GM19025 (cell line): ENCODE data around the gene ZNF469.

Source experiments
- ATAC-seq: cut with Tn5 transposase; IDR thresholded peaks from one replicate; pipeline ENCODE4 v1.9.1; 2021; ENCODE audit warnings: mild to moderate bottlenecking, low read depth, moderate library complexity; ENCODE audit not compliant: unreplicated experiment

ZNF469 gene

DNA sequence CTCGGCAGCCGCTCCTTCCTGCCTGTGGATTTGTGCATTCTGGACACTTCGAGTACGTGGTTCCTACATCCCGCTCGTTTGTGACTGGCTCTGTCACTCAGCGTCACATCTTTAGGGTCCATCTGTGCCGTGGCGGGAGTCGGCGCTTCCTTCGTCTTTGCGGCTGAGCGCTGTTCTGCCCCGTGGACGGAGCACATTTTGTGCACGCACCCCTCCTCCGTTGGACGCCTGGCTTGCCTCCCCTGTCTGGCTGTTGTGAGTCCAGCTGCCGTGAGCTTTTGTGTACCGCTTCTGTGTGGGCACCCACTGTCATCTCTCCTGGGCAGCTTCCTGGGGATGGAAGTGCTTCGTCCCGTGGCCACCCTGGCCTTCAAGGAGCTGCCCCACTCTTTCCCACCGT lies 6.4 kb downstream of the ZNF469 start:
- no peak for ATAC-seq

- ATAC-seq: no peak
Measured at GRCh38 chr16:88389621-88390160, 6.9 kb downstream of the ZNF469 start.

GRCh38 chr16:88390265-88390664 lies 7.5 kb downstream of the ZNF469 start:
- ATAC-seq: no peak

- ATAC-seq: no peak
Measured at GRCh38 chr16:88390735-88391134, 8.0 kb downstream of the ZNF469 start.

DNA sequence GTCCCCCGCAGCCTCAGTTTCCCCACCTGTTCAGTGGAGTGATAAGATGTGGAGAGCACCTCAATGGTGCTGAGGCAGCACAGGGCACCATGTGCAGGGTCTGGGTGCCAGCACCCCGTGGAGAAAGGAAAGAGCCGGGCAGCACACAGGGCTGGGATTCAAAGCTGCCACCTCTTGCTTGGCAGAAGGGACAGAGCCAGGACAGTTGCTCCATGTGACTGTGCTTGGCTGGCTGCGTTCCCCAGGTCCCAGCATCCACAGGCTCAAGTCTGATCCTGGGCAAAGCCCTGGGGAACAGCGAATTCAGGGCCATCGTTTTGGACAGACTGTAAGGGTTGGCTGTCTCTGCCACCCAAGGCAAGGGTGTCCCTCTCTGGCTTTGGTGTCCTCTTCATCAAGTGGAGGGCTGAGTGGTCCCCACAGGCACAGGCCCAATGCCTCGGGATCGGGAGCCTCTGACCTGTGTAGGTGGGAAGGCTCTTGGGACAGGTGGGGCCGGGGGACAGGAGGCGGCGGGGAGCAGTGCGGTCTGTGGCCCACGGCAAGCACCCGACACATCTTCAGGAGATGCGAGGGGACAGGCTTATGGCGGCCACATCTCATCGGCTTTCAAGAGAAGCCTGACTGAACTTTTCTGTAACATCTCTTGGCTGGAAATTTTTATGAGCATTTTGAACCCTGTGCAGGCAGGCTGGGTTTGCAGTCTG lies 8.5 kb downstream of the ZNF469 start:
- ATAC-seq: no peak

DNA sequence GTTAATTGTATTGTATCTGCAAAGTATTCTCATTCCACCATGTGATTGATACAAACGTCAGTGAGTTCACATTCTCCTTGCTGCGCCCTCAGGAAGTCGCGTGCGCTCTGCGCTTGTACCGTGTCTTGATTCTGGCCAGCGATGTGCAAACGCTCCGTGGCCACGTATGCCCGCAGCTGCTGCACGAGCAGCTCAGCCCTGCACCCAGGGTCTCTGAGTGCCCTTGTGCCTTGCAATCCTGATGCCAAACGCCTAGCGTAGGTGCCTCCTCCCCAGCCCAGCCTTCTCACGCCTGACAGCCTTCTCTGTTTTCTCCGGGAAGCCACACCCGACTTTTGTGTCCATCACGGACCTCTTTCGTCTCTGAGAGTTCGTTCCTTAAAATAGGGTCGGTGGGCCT lies 9.4 kb downstream of the ZNF469 start:
- ATAC-seq: no peak

- ATAC-seq: no peak
Measured at GRCh38 chr16:88392616-88393015, 9.9 kb downstream of the ZNF469 start.

GRCh38 chr16:88393034-88393433 lies 10.3 kb downstream of the ZNF469 start:
- no peak for ATAC-seq

DNA sequence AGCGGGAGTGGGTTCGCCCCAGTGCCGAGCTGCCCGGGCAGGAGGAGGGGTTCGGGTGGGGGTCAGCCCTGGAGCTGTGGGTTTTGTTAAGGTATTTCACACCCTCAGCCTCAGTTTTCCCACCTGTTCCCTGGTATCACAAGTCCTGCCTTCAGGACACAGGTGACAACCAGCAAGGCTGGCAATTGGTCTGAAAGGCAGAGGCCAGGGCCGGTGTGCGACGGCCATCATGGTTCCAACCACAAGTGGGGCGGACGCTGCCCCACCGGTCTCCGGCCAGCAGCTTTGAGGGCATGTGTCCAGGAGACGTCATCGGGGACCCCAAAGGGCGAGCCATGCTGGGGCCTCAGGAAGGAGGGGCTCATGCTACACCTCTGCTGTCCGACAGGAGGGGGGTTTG lies 10.8 kb downstream of the ZNF469 start:
- no peak for ATAC-seq

- no peak for ATAC-seq
Measured at GRCh38 chr16:88394426-88394825, 11.7 kb downstream of the ZNF469 start.

GRCh38 chr16:88395669-88396584 lies 13.2 kb downstream of the ZNF469 start:
- ATAC-seq: no peak

- ATAC-seq: no peak
Measured at GRCh38 chr16:88398170-88398873, 15.6 kb downstream of the ZNF469 start.

- ATAC-seq: no peak
Measured at GRCh38 chr16:88398874-88399178, 16.1 kb downstream of the ZNF469 start.

DNA sequence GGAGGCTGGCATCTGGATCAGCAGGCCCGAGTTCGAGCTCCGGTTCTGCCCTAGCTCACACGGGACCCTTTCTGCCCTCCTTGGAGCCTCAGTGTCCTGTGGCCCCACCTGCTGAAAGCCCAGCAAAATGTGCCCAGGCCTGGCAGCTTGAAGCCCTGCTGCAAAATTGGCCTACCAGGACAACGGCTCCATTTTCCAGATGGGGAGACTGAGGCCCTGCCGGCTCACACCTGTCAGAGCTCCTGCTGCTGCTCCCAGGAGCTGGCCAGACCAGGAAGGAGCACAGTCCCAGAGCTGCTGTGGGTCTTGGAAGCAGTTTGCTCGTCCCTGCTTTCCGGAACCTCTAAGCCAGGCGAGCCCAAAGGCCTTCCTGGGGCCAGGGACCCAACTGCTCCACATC lies 17.4 kb downstream of the ZNF469 start:
- no peak for ATAC-seq

DNA sequence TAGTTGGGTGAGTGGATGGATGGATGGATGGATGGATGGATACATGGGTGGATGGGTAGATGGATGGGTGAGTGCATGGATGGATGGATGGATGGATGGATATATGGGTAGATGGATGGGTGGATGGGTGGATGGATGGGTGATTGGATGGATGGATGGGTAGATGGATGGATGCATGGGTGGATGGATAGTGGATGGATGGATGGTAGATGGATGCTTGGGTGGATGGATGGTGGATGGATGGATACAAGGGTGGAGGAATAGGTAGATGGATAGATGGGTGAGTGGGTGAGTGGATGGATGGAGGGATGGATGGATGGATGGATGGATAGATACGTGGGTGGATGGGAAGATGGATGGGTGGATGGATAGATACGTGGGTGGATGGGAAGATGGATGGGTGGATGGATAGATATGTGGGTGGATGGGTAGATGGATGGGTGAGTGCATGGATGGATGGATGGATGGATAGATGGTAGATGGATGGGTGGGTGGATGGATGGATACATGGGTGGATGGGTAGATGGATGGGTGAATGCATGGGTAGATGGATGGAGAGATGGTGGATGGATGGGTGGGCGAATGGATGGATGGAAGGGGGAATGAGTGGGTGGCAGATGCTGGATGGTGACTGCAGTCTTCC lies 19.0 kb downstream of the ZNF469 start:
- no peak for ATAC-seq

GRCh38 chr16:88402551-88403240 lies 19.9 kb downstream of the ZNF469 start:
- ATAC-seq: no peak

DNA sequence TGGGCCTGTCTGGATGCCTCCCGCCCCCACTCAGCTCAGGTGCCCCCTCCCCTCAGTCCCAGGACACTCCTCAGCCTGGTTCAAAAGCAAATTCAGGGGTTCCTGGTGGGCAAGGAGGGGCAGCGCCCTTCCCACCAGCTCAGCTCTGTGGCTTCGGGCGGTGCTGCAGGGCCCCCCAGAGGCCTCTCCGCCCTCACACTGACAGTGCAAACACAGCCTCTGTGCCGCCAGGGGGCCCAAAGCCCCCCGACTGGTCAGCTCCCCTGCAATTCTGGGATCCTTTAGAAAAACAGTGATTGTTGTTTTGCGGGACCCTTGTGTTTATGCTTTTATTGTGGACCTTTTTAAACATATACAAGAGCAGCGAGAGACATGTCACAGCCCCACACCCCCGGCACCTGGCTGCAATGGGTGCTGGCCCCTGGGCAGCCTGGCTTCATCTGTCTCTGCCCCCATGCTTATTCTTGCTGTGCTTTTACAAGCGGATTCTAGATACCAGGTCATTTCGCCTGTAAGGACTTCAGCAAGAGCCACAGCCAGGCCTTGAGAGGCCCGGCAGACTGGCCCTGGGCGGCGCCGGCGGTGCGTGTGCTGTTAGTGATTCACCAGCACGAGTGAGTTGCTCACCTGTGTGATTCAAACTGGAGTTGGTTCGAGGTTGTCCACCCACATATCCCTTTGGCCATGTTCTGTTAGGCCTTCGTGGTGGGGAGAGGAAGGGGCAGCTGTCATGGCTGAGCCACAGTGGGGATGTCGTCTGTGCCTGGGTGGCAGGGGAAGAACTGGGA lies 21.2 kb downstream of the ZNF469 start:
- no peak for ATAC-seq

GRCh38 chr16:88404769-88405168 lies 22.0 kb downstream of the ZNF469 start:
- no peak for ATAC-seq
